Progenitor cell of endocrine pancreas (in vitro differentiated cells): ENCODE results near the gene DNAH14. TPM values are rescaled to one million over a fixed set of nuclear protein-coding genes. Genes with fewer than 3 reads are reported as not detected.

Experiments used
- DNase-seq: peaks from one replicate; pipeline ENCODE4 v3.0.0; 2021; ENCODE audit warnings: low spot score; ENCODE audit not compliant: unreplicated experiment
- H3K27ac Mint-ChIP-seq: 2 replicates; pipeline ENCODE4 v1.8.0; 2021; ENCODE audit warnings: mild to moderate bottlenecking, moderate library complexity, mixed read lengths
- H3K27me3 Mint-ChIP-seq: 2 replicates; pipeline ENCODE4 v1.8.0; 2021; ENCODE audit warnings: mixed read lengths
- H3K36me3 Mint-ChIP-seq: 2 replicates; pipeline ENCODE4 v1.8.0; 2022; ENCODE audit warnings: mixed read lengths; ENCODE audit not compliant: insufficient read depth
- H3K4me1 Mint-ChIP-seq: 2 replicates; pipeline ENCODE4 v1.8.0; 2021; ENCODE audit warnings: low read depth, mixed read lengths
- H3K4me3 Mint-ChIP-seq: 2 replicates; pipeline ENCODE4 v1.8.0; 2021; ENCODE audit warnings: low read depth, mild to moderate bottlenecking, moderate library complexity, mixed read lengths
- H3K9me3 Mint-ChIP-seq: 2 replicates; pipeline ENCODE4 v1.8.0; 2021; ENCODE audit warnings: low read depth, mixed read lengths
- total RNA-seq: library from RNA; stranded (reverse); gene quantifications from 2 replicates; pipeline ENCODE4 v1.2.1, GENCODE V29; 2021
- TF ChIP-seq, protein P1 (sequence below): fragments of 200-600 bp; sonication (generic); IDR thresholded peaks from one replicate; pipeline ENCODE4 v1.5.0; 2021; ENCODE audit warnings: antibody characterized with exemption, mild to moderate bottlenecking; ENCODE audit not compliant: unreplicated experiment

Gene DNAH14
- total RNA-seq, 1 donor from 2014 or later, result 71.7 TPM

DNA sequence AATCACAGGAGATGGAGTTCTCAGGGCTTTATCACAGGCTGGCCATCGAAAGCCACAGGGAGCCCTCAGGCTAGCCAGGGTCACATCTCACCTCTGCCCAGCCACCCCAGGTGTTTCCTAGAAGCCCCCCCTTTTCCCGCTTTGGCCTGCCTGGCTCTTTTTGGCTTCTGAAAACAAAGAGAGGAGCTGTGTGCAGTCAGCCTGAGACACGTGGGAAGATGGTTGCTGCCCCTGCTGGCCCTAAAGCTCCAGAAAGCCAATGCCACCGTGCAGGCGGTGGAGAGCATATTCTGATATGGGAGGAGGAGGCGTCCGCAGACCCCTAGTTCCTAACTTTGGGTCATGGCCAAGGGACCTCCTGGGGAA is 517.1 kb downstream of the DNAH14 start:
- DNase-seq, result no peak
- Mint-ChIP-seq H3K9me3 (no peaks in the 10 kb centered on the region), H3K4me1 (peaks cover 30% of the 10 kb centered on the region), H3K36me3 (no peaks in the 10 kb centered on the region), H3K27me3 (peaks cover 13% of the 10 kb centered on the region), H3K4me3 (no peak overlapping the region), H3K27ac (no peak overlapping the region)
- TF ChIP-seq, protein P1, sequence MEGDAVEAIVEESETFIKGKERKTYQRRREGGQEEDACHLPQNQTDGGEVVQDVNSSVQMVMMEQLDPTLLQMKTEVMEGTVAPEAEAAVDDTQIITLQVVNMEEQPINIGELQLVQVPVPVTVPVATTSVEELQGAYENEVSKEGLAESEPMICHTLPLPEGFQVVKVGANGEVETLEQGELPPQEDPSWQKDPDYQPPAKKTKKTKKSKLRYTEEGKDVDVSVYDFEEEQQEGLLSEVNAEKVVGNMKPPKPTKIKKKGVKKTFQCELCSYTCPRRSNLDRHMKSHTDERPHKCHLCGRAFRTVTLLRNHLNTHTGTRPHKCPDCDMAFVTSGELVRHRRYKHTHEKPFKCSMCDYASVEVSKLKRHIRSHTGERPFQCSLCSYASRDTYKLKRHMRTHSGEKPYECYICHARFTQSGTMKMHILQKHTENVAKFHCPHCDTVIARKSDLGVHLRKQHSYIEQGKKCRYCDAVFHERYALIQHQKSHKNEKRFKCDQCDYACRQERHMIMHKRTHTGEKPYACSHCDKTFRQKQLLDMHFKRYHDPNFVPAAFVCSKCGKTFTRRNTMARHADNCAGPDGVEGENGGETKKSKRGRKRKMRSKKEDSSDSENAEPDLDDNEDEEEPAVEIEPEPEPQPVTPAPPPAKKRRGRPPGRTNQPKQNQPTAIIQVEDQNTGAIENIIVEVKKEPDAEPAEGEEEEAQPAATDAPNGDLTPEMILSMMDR, result no peak

DNA sequence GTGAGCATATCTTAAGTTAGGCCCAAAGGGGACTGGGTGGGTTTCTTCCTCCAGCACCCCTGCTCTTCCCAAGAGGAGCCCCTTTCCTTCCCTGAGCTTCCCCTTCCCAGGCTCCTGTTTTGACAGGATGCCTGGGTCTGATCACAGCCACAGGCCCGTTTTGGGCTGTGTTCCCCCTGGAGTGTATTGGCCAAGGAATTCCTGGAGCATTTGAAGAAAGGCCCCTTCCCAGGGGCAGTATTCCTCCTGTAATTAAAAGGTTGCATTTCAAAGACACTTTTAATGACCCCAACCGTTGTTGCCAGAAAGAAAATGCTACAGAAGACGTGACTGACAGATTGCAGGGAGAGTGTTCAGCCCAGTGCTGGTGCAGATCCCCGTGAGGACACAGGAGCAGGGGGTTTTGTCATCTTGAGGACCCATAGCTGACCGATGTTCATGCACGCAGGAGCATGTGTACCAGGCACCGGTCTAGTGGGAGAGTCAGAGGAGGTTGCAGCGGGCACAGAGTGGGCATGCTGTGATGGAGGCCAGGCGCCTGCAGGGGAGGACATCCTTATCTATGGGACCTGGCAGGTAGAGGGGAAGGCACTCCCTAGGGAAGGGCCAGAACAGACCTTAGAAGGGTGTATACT is 517.6 kb downstream of the DNAH14 start:
- TF ChIP-seq, protein P1, result no peak
- H3K9me3 Mint-ChIP-seq, result no peaks in the 10 kb centered on the region
- no peak overlapping the region for H3K4me3 Mint-ChIP-seq
- no peak for DNase-seq
- peaks cover 13% of the 10 kb centered on the region for H3K27me3 Mint-ChIP-seq
- no peaks in the 10 kb centered on the region for H3K36me3 Mint-ChIP-seq
- H3K27ac Mint-ChIP-seq, result peak overlapping the region; percentile 6
- peaks cover 25% of the 10 kb centered on the region for H3K4me1 Mint-ChIP-seq

DNA sequence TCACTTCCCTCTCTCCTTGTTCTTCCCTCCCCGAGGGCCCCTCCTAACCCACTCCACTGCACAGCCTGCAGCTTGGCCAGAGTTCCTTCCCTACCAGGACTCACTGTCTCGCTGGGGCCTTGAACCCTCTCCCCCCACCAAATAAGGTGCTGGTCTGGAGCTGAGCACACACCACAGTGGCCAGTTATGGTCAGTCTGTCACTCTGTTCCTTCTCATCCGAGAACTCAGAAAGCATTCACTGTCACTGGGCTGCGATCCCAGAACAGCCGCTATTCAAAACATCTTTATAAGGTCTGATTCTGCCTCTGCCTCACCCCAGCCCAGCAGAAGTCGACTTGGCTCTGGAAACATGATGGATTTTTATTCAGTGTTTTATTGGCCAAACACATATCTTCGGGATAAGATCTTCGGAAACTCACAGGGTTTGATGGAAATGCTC is 518.2 kb downstream of the DNAH14 start:
- TF ChIP-seq, protein P1, result no peak
- Mint-ChIP-seq H3K36me3 (no peaks in the 10 kb centered on the region), H3K4me1 (peaks cover 21% of the 10 kb centered on the region), H3K27ac (no peak overlapping the region), H3K27me3 (peaks cover 13% of the 10 kb centered on the region), H3K9me3 (no peaks in the 10 kb centered on the region), H3K4me3 (no peak overlapping the region)
- DNase-seq, result no peak

DNA sequence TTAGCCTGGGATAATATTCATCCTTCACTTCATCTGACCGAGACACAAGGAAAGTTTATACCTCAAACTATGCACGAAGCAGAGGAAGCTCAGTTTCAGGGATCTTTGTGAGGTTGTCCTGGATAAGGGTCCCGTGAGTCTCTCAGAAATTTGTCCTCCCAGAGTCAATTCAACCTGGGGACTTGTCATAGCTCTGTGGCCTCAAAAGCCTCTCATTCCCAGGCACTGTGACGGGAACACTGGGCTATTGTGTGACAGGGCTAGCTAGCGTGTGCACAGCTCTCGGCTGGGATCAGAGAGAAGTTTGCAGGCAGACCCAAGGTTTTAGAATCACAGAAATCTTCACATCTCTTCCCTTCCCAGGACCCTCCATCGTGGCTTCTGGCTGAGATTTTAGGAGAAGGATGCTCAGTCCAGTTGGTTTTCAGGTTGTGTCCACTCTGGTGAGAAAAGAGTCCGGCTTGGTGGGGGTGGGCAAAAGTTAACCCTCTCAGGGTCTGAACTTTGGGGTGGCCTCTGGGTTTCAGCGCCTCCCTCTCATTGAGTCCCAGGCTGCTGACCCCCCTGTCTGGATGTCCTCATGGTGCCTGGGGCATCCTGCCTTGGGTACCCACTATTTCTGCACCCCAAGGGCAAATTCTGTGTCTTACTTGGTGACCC is 518.8 kb downstream of the DNAH14 start:
- TF ChIP-seq, protein P1, result no peak
- no peak for DNase-seq
- Mint-ChIP-seq H3K4me1 (peaks cover 21% of the 10 kb centered on the region), H3K27ac (no peak overlapping the region), H3K27me3 (peaks cover 13% of the 10 kb centered on the region), H3K9me3 (no peaks in the 10 kb centered on the region), H3K36me3 (no peaks in the 10 kb centered on the region), H3K4me3 (no peak overlapping the region)
